H9 (cell line): ENCODE data around the gene RERE. TPM values are rescaled to one million over a fixed set of nuclear protein-coding genes. Genes with fewer than 3 reads are reported as not detected.

Experiments
- DNase-seq: peaks from one replicate; pipeline ENCODE4 v3.0.0-alpha.2; 2017
- H2AFZ ChIP-seq: one replicate; pipeline ENCODE4 v1.6.1; 2013; ENCODE audit warnings: mild to moderate bottlenecking, low read length, control low read depth, moderate library complexity
- H2AK5ac ChIP-seq: 2 replicates; pipeline ENCODE4 v1.6.1; 2013; ENCODE audit warnings: low read length, control low read depth, mixed read lengths; ENCODE audit not compliant: insufficient read length
- H2BK120ac ChIP-seq: one replicate; pipeline ENCODE4 v1.6.1; 2013; ENCODE audit warnings: low read depth, mild to moderate bottlenecking, low read length, control low read depth, inconsistent platforms; ENCODE audit not compliant: poor library complexity, severe bottlenecking
- H2BK12ac ChIP-seq: 2 replicates; pipeline ENCODE4 v1.6.1; 2013; ENCODE audit warnings: low read length, control low read depth, mixed read lengths, low read depth; ENCODE audit not compliant: insufficient read length
- H2BK15ac ChIP-seq: 2 replicates; pipeline ENCODE4 v1.6.1; 2013; ENCODE audit warnings: low read depth, low read length, control low read depth
- H2BK20ac ChIP-seq: one replicate; pipeline ENCODE4 v1.6.1; 2013; ENCODE audit warnings: low read depth, mild to moderate bottlenecking, low read length, control low read depth, inconsistent platforms; ENCODE audit not compliant: poor library complexity, severe bottlenecking
- H2BK5ac ChIP-seq: 2 replicates; pipeline ENCODE4 v1.6.1; 2013; ENCODE audit warnings: low read length, control low read depth, mixed read lengths; ENCODE audit not compliant: insufficient read length
- H3K14ac ChIP-seq: 2 replicates; pipeline ENCODE4 v1.6.1; 2013; ENCODE audit warnings: low read length, control low read depth; ENCODE audit not compliant: insufficient read depth
- H3K18ac ChIP-seq: 2 replicates; pipeline ENCODE4 v1.6.1; 2013; ENCODE audit warnings: low read depth, mild to moderate bottlenecking, mixed read lengths, low read length, control low read depth; ENCODE audit not compliant: insufficient read length
- H3K23ac ChIP-seq: 2 replicates; pipeline ENCODE4 v1.6.1; 2013; ENCODE audit warnings: low read length, control low read depth, mixed read lengths, low read depth; ENCODE audit not compliant: insufficient read length
- H3K23me2 ChIP-seq: 2 replicates; pipeline ENCODE4 v1.6.1; 2013; ENCODE audit warnings: low read depth, mild to moderate bottlenecking, mixed read lengths, low read length, control low read depth; ENCODE audit not compliant: insufficient read length, poor library complexity, severe bottlenecking
- H3K27ac ChIP-seq: 2 replicates; pipeline ENCODE4 v1.5.1; 2013; ENCODE audit warnings: low read length, control low read depth, mixed read lengths, low read depth; ENCODE audit not compliant: insufficient read length
- H3K27me3 ChIP-seq: 2 replicates; pipeline ENCODE4 v1.6.1; 2013; ENCODE audit warnings: low read length, control low read depth, inconsistent platforms; ENCODE audit not compliant: insufficient read depth
- H3K4ac ChIP-seq: 2 replicates; pipeline ENCODE4 v1.6.1; 2013; ENCODE audit warnings: low read depth, mild to moderate bottlenecking, control low read depth, inconsistent platforms, low read length, moderate library complexity
- H3K4me1 ChIP-seq: 2 replicates; pipeline ENCODE4 v1.6.1; 2013; ENCODE audit warnings: low read length, control low read depth, inconsistent platforms; ENCODE audit not compliant: insufficient read depth
- H3K4me2 ChIP-seq: 2 replicates; pipeline ENCODE4 v1.6.1; 2013; ENCODE audit warnings: low read length, control low read depth, mixed read lengths; ENCODE audit not compliant: insufficient read length, insufficient read depth
- H3K56ac ChIP-seq: 2 replicates; pipeline ENCODE4 v1.6.1; 2013; ENCODE audit warnings: low read depth, mild to moderate bottlenecking, mixed read lengths, low read length, control low read depth; ENCODE audit not compliant: insufficient read length
- H3K79me1 ChIP-seq: 2 replicates; pipeline ENCODE4 v1.6.1; 2013; ENCODE audit warnings: low read depth, mild to moderate bottlenecking, moderate library complexity, low read length, control low read depth, inconsistent platforms; ENCODE audit not compliant: insufficient read depth, poor library complexity, severe bottlenecking
- H3K79me2 ChIP-seq: 2 replicates; pipeline ENCODE4 v1.6.1; 2013; ENCODE audit warnings: low read length, control low read depth, inconsistent platforms; ENCODE audit not compliant: insufficient read depth
- H3K9ac ChIP-seq: 2 replicates; pipeline ENCODE4 v1.6.1; 2013; ENCODE audit warnings: low read length, control low read depth, mixed read lengths; ENCODE audit not compliant: insufficient read length; ENCODE audit errors: extremely low read depth
- H3K9me3 ChIP-seq: one replicate; pipeline ENCODE4 v1.6.1; 2013; ENCODE audit warnings: low read depth, low read length, inconsistent platforms; ENCODE audit not compliant: control insufficient read depth
- H3T11ph ChIP-seq: one replicate; pipeline ENCODE4 v1.6.1; 2013; ENCODE audit warnings: mild to moderate bottlenecking, low read length, control low read depth, inconsistent platforms
- H4K20me1 ChIP-seq: one replicate; pipeline ENCODE4 v1.6.1; 2013; ENCODE audit not compliant: control insufficient read depth, insufficient read length, insufficient read depth
- H4K5ac ChIP-seq: 2 replicates; pipeline ENCODE4 v1.6.1; 2013; ENCODE audit warnings: low read depth, mild to moderate bottlenecking, mixed read lengths, low read length, control low read depth; ENCODE audit not compliant: insufficient read length
- H4K8ac ChIP-seq: replicated peaks from 2 replicates; pipeline ENCODE4 v1.6.1; 2013; ENCODE audit warnings: low read length, control low read depth, mixed read lengths, low read depth; ENCODE audit not compliant: insufficient read length
- H4K91ac ChIP-seq: 2 replicates; pipeline ENCODE4 v1.6.1; 2013; ENCODE audit warnings: low read depth, mild to moderate bottlenecking, moderate library complexity, mixed read lengths, low read length, control low read depth; ENCODE audit not compliant: insufficient read length
- H3K27ac Mint-ChIP-seq, 3 experiments: 2 replicates in 2 of 3; 3 replicates in 1 of 3; pipeline ENCODE4 v1.8.0; 2020 to 2021; ENCODE audit warnings: mixed read lengths in 3 of 3, mild to moderate bottlenecking in 1 of 3, moderate library complexity in 1 of 3
- H3K27me3 Mint-ChIP-seq: 2 replicates; pipeline ENCODE4 v1.8.0; 2021; ENCODE audit warnings: low read depth, mild to moderate bottlenecking, moderate library complexity, mixed read lengths
- H3K36me3 Mint-ChIP-seq, 3 experiments: 2 replicates in 2 of 3; 3 replicates in 1 of 3; pipeline ENCODE4 v1.8.0; 2020 to 2021; ENCODE audit warnings: low read depth in 3 of 3, mixed read lengths in 3 of 3; ENCODE audit not compliant: insufficient read depth in 1 of 3
- H3K4me1 Mint-ChIP-seq, 2 experiments: 2 replicates each; pipeline ENCODE4 v1.8.0; 2020; ENCODE audit warnings: mixed read lengths in 2 of 2
- H3K4me3 Mint-ChIP-seq, 2 experiments: 2 replicates in 1 of 2; 3 replicates in 1 of 2; pipeline ENCODE4 v1.8.0; 2020 to 2021; ENCODE audit warnings: mild to moderate bottlenecking in 2 of 2, mixed read lengths in 2 of 2, moderate library complexity in 1 of 2
- H3K9me3 Mint-ChIP-seq, 2 experiments: 2 replicates in 1 of 2; 3 replicates in 1 of 2; pipeline ENCODE4 v1.8.0; 2020; ENCODE audit warnings: mild to moderate bottlenecking in 2 of 2, mixed read lengths in 2 of 2, moderate library complexity in 1 of 2
- WGBS: extraction: QIAGEN DNeasy Blood & Tissue Kit; methylation state at CpG from one replicate; pipeline ENCODE4 v1.1.7; 2013; ENCODE audit warnings: missing lambda C conversion rate, low lambda C conversion rate, mixed read lengths; ENCODE audit not compliant: insufficient read length; ENCODE audit errors: extremely low coverage; 5-methylcytosine and 5-hydroxymethylcytosine counted together
- total RNA-seq: library from RNA; stranded (reverse); gene quantifications from 2 replicates; pipeline ENCODE4 v1.2.1, GENCODE V29; 2021
- TF ChIP-seq, protein P1 (sequence below): fragments of 200-600 bp; sonication (generic); conservative IDR thresholded peaks from 3 replicates; pipeline ENCODE4 v1.8.0; 2021; ENCODE audit warnings: antibody characterized with exemption, mild to moderate bottlenecking

The RERE gene
- total RNA-seq, 1 experiment from 2014 or later: 103 TPM

DNA sequence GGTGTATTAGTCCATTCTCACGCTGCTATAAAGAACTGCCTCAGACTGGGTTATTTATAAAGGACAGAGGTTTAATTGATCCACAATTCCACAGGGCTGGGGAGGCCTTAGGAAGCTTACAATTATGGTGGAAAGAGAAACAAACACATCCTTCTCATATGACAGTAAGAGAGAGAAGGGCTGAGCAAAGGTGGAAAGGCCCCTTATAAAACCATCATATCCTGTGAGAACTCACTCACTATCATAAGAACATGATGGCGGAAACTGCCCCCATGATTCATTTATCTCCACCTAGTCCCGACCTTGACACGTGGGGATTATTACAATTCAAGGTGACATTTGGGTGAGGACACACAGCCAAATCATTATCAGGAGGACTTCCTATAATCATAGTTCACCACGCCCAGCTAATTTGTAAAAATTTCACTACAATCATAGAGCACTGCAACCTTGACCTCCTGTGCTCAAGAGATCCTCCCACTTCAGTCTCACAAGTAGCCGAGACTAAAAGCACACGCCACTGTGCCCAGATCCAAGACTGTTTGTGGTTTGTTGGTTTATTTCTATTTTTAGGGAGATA lies 164.9 kb downstream of the RERE start:
- Mint-ChIP-seq H3K4me1 (peaks cover 22 to 27% of the 10 kb centered on the region in 2 experiments; a peak in 3 of 4 replicates), H3K27me3 (no peaks in the 10 kb centered on the region), H3K9me3 (no peaks in the 10 kb centered on the region), H3K27ac (peak overlapping the region in 2 of 3 experiments; percentile 54 to 64; a peak in 3 of 7 replicates), H3K36me3 (peaks cover 27 to 41% (median 27%) of the 10 kb centered on the region in 3 experiments), H3K4me3 (no peak overlapping the region)
- TF ChIP-seq, protein P1, sequence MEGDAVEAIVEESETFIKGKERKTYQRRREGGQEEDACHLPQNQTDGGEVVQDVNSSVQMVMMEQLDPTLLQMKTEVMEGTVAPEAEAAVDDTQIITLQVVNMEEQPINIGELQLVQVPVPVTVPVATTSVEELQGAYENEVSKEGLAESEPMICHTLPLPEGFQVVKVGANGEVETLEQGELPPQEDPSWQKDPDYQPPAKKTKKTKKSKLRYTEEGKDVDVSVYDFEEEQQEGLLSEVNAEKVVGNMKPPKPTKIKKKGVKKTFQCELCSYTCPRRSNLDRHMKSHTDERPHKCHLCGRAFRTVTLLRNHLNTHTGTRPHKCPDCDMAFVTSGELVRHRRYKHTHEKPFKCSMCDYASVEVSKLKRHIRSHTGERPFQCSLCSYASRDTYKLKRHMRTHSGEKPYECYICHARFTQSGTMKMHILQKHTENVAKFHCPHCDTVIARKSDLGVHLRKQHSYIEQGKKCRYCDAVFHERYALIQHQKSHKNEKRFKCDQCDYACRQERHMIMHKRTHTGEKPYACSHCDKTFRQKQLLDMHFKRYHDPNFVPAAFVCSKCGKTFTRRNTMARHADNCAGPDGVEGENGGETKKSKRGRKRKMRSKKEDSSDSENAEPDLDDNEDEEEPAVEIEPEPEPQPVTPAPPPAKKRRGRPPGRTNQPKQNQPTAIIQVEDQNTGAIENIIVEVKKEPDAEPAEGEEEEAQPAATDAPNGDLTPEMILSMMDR: no peak
- Histone ChIP-seq H2BK15ac (no peak overlapping the region), H3K79me1 (peaks cover 11% of the 10 kb centered on the region), H2BK12ac (no peak overlapping the region), H3K4me1 (no peaks in the 10 kb centered on the region), H3K23me2 (no peaks in the 10 kb centered on the region), H3K23ac (no peak overlapping the region), H3K18ac (no peak overlapping the region), H3K9me3 (no peaks in the 10 kb centered on the region), H3T11ph (no peak overlapping the region), H3K56ac (no peak overlapping the region), H2AFZ (no peak overlapping the region), H2BK5ac (no peak overlapping the region), H3K4ac (no peak overlapping the region), H4K20me1 (no peaks in the 10 kb centered on the region), H3K27me3 (no peaks in the 10 kb centered on the region), H3K27ac (no peak overlapping the region), H4K91ac (no peak overlapping the region), H3K79me2 (peaks cover 30% of the 10 kb centered on the region; the same call in 1 of the 2 replicates), H4K8ac (no peak overlapping the region), H3K14ac (no peak overlapping the region), H3K4me2 (no peak overlapping the region), H4K5ac (no peak overlapping the region), H2BK120ac (no peak overlapping the region), H3K9ac (no peak overlapping the region), H2AK5ac (no peak overlapping the region), H2BK20ac (no peak overlapping the region)
- DNase-seq: no peak
- no CpG with 5 or more reads among the region's 7 CpGs for WGBS
